ENCODE results near the gene TERF2IP. TPM values are rescaled to one million over a fixed set of nuclear protein-coding genes. Genes with fewer than 3 reads are reported as not detected.

TERF2IP gene
- total and polyA plus RNA-seq, 2 of the 13 experiments (the other 11 are each of a cell fraction or from before 2014, with no cell fraction given): 26.4 to 50.2 TPM

DNA sequence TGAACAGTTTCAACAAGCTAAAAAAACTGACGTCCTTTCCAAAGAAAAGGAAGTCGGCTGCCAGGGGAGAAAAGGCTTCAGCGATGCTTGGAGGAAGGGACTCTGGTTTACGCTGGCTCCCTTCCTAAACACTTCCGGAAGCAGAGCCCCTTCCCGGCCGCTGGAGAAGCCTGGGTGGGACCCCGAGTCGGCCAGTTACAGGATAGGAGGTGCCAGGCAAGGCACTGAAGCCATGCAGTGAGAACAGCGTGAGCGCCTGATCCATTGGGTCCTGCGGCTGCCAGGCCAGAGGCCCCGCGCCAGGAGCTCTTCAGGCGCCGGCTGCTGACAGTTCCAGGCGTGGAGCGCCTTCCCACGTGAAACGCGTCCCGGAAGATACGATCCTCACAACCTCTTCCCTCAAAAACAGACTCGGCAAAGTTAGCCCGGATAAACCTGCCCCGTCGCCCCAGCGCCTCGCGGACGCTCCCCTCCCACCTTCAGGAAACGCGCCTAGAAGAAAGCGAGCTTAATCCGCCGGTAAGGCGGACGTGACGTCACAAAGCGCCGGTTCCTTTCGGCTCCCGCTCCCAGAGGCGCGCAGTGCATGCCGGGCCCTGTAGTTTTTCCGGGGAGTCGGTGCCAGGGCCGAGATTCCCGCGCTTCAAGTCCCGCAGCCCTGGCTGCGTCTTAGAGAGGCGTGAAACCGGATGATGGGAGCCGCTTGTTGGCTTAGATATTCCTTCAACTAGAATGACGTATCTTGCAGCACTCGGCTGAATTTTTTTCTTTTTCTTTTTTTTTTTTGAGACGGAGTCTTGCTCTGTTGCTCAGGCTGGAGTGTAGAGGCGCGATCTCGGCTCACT, 24.6 kb upstream of the TERF2IP start, which contains the start of gene ADAT1 (continued):
- TF ChIP-seq, protein P1, sequence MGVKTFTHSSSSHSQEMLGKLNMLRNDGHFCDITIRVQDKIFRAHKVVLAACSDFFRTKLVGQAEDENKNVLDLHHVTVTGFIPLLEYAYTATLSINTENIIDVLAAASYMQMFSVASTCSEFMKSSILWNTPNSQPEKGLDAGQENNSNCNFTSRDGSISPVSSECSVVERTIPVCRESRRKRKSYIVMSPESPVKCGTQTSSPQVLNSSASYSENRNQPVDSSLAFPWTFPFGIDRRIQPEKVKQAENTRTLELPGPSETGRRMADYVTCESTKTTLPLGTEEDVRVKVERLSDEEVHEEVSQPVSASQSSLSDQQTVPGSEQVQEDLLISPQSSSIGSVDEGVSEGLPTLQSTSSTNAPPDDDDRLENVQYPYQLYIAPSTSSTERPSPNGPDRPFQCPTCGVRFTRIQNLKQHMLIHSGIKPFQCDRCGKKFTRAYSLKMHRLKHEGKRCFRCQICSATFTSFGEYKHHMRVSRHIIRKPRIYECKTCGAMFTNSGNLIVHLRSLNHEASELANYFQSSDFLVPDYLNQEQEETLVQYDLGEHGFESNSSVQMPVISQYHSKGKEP (CRISPR knock-in tag; IDR thresholded peaks at IDR 0.05): no peak
- TF ChIP-seq NFKBIZ (CRISPR knock-in tag; IDR thresholded peaks at IDR 0.05) (peak; percentile 78; the same call in 1 of the 2 replicates), NCOA2 (CRISPR knock-in tag; IDR thresholded peaks at IDR 0.05) (peak; percentile 34), TBL1XR1 (IDR thresholded peaks at IDR 0.05; ENCODE audit: borderline replicate concordance, low read length, partially characterized antibody) (peak; percentile 63), TEAD2 (CRISPR knock-in tag; IDR thresholded peaks at IDR 0.05) (no peak), MEIS1 (CRISPR knock-in tag; IDR thresholded peaks at IDR 0.05; ENCODE audit: borderline replicate concordance) (no peak), SIN3A (IDR thresholded peaks at IDR 0.05; ENCODE audit: borderline replicate concordance, low read depth, low read length) (peak; percentile 92), NR2C2 (CRISPR knock-in tag; IDR thresholded peaks at IDR 0.05; ENCODE audit: borderline replicate concordance) (peak; percentile 85; the same call in 1 of the 2 replicates)
- TF ChIP-seq, protein P2, sequence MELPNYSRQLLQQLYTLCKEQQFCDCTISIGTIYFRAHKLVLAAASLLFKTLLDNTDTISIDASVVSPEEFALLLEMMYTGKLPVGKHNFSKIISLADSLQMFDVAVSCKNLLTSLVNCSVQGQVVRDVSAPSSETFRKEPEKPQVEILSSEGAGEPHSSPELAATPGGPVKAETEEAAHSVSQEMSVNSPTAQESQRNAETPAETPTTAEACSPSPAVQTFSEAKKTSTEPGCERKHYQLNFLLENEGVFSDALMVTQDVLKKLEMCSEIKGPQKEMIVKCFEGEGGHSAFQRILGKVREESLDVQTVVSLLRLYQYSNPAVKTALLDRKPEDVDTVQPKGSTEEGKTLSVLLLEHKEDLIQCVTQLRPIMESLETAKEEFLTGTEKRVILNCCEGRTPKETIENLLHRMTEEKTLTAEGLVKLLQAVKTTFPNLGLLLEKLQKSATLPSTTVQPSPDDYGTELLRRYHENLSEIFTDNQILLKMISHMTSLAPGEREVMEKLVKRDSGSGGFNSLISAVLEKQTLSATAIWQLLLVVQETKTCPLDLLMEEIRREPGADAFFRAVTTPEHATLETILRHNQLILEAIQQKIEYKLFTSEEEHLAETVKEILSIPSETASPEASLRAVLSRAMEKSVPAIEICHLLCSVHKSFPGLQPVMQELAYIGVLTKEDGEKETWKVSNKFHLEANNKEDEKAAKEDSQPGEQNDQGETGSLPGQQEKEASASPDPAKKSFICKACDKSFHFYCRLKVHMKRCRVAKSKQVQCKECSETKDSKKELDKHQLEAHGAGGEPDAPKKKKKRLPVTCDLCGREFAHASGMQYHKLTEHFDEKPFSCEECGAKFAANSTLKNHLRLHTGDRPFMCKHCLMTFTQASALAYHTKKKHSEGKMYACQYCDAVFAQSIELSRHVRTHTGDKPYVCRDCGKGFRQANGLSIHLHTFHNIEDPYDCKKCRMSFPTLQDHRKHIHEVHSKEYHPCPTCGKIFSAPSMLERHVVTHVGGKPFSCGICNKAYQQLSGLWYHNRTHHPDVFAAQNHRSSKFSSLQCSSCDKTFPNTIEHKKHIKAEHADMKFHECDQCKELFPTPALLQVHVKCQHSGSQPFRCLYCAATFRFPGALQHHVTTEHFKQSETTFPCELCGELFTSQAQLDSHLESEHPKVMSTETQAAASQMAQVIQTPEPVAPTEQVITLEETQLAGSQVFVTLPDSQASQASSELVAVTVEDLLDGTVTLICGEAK (IDR thresholded peaks at IDR 0.05): peak; percentile 58
- TF ChIP-seq, protein P2 (CRISPR knock-in tag; IDR thresholded peaks at IDR 0.05): peak; percentile 76
- TF ChIP-seq, protein P3, sequence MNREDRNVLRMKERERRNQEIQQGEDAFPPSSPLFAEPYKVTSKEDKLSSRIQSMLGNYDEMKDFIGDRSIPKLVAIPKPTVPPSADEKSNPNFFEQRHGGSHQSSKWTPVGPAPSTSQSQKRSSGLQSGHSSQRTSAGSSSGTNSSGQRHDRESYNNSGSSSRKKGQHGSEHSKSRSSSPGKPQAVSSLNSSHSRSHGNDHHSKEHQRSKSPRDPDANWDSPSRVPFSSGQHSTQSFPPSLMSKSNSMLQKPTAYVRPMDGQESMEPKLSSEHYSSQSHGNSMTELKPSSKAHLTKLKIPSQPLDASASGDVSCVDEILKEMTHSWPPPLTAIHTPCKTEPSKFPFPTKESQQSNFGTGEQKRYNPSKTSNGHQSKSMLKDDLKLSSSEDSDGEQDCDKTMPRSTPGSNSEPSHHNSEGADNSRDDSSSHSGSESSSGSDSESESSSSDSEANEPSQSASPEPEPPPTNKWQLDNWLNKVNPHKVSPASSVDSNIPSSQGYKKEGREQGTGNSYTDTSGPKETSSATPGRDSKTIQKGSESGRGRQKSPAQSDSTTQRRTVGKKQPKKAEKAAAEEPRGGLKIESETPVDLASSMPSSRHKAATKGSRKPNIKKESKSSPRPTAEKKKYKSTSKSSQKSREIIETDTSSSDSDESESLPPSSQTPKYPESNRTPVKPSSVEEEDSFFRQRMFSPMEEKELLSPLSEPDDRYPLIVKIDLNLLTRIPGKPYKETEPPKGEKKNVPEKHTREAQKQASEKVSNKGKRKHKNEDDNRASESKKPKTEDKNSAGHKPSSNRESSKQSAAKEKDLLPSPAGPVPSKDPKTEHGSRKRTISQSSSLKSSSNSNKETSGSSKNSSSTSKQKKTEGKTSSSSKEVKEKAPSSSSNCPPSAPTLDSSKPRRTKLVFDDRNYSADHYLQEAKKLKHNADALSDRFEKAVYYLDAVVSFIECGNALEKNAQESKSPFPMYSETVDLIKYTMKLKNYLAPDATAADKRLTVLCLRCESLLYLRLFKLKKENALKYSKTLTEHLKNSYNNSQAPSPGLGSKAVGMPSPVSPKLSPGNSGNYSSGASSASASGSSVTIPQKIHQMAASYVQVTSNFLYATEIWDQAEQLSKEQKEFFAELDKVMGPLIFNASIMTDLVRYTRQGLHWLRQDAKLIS (CRISPR knock-in tag; IDR thresholded peaks at IDR 0.05): no peak
- TF ChIP-seq, protein P4, sequence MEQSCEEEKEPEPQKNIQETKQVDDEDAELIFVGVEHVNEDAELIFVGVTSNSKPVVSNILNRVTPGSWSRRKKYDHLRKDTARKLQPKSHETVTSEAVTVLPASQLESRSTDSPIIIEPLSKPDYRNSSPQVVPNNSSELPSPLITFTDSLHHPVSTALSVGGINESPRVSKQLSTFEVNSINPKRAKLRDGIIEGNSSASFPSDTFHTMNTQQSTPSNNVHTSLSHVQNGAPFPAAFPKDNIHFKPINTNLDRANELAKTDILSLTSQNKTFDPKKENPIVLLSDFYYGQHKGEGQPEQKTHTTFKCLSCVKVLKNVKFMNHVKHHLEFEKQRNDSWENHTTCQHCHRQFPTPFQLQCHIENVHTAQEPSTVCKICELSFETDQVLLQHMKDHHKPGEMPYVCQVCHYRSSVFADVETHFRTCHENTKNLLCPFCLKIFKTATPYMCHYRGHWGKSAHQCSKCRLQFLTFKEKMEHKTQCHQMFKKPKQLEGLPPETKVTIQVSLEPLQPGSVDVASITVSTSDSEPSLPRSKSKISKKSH (CRISPR knock-in tag; IDR thresholded peaks at IDR 0.05; ENCODE audit: borderline replicate concordance): peak; percentile 69

All from HepG2 (cell line).